ENCODE measurements around the gene RAB11FIP5.

Gene RAB11FIP5

DNA sequence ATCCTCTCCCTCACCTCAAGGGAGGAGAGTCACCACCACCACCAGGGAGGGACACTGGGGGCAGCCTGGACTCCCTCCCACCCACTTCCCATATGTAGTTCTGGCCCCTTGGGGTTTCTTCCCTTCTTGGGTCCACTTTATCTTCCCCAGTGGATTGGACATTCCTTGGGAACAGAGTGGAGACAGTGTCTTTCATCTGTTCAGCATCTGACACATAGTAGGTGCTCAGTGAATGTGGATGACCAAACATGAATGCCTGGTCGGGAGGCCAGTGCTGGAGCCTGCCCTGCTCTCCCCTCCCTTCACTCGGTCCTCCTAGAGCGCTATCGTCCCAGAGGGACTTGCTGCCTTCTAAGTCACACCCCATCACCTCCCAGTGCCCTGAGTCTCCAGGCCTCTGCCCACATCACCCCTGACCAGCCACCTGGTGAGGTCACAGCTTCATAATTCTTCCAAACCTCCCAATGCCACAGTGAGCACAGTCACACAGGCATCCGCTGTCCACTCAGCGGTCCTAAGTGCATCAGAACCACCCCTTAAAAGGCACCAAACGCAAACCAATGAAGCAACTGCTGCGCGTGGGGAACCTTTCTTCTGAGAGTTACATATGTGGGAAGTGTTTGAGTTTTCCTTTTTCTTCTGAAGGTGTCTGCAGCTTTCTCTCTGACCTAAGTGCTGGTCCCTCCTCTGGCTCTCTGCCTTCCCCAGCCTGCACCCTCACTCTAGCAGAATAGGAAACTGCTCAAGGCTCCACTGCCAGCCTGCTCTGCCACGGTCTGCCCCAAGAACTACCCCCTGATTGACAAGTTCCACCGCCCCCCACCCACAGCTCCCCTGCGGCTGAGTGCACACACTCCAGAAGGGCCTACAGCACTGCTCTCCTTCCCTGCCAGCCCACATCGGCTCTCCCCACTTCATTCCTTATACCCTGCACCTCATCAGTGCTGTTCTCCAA, 34.0 kb downstream of the RAB11FIP5 start:
- DNase-seq (ENCODE audit: low read depth): no peak
- TF ChIP-seq, protein P1, sequence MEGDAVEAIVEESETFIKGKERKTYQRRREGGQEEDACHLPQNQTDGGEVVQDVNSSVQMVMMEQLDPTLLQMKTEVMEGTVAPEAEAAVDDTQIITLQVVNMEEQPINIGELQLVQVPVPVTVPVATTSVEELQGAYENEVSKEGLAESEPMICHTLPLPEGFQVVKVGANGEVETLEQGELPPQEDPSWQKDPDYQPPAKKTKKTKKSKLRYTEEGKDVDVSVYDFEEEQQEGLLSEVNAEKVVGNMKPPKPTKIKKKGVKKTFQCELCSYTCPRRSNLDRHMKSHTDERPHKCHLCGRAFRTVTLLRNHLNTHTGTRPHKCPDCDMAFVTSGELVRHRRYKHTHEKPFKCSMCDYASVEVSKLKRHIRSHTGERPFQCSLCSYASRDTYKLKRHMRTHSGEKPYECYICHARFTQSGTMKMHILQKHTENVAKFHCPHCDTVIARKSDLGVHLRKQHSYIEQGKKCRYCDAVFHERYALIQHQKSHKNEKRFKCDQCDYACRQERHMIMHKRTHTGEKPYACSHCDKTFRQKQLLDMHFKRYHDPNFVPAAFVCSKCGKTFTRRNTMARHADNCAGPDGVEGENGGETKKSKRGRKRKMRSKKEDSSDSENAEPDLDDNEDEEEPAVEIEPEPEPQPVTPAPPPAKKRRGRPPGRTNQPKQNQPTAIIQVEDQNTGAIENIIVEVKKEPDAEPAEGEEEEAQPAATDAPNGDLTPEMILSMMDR (IDR thresholded peaks at IDR 0.05; ENCODE audit: low read length, missing control alignments): no peak
- no peak overlapping the region for H3K4me3 ChIP-seq (replicated peaks; ENCODE audit: low read depth, low read length)

DNA sequence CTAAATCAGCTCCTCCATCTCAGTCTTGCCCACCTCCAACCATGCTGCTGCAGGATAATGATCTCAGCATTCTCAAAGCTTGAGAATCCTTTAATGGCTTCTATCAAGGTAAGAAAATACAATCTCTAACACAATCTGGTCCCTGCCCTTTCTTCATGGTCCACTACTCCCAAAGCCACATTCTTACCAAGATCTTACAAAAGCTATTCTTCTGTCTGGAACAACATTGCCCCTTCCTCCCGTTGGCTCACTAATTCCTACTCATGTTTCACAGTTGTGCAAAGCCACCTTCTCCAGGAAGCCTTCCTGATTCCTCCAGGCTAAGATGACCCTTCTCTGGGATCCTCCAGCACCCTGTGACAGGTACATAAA, 35.3 kb downstream of the RAB11FIP5 start:
- DNase-seq (ENCODE audit: low read depth): no peak
- no peak overlapping the region for H3K4me3 ChIP-seq (replicated peaks; ENCODE audit: low read depth, low read length)
- TF ChIP-seq, protein P1 (IDR thresholded peaks at IDR 0.05; ENCODE audit: low read length, missing control alignments): no peak

DNA sequence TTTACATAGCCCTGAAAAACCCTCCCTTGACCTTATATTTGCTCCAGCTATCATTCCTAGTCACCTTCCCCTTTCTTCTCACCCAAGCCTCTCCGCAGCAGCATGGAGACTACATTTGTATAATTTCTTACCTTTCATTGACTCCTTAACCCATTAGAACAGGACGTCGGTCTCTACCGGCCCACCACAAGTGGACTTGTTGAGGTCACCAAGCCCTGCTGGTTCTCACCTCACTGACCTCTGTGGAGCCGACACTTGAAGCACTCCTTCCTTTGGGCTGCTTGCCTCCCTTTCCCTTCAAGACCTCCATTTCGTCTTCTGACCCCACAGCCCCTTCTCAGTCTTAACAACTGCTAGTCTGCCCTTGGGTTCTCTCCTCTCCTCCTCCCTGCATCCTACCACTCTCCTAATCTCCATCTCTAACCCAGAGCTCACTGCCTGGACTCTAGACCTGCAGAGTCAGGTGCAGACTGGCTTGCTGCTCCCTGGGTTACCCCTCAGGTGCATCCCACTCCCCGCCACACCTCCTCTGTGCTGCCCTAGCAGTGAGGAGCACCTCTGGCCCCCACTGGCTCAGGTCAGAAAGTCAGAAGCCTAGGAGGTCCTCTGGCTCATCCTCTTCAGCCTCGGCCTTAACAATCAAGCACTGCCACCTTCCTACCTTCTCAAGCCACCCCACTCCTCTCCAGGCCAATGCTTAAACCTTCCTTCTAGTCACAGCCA, 35.9 kb downstream of the RAB11FIP5 start:
- H3K4me3 ChIP-seq (replicated peaks; ENCODE audit: low read depth, low read length): no peak overlapping the region
- no peak for DNase-seq (ENCODE audit: low read depth)
- TF ChIP-seq, protein P1 (IDR thresholded peaks at IDR 0.05; ENCODE audit: low read length, missing control alignments): no peak

DNA sequence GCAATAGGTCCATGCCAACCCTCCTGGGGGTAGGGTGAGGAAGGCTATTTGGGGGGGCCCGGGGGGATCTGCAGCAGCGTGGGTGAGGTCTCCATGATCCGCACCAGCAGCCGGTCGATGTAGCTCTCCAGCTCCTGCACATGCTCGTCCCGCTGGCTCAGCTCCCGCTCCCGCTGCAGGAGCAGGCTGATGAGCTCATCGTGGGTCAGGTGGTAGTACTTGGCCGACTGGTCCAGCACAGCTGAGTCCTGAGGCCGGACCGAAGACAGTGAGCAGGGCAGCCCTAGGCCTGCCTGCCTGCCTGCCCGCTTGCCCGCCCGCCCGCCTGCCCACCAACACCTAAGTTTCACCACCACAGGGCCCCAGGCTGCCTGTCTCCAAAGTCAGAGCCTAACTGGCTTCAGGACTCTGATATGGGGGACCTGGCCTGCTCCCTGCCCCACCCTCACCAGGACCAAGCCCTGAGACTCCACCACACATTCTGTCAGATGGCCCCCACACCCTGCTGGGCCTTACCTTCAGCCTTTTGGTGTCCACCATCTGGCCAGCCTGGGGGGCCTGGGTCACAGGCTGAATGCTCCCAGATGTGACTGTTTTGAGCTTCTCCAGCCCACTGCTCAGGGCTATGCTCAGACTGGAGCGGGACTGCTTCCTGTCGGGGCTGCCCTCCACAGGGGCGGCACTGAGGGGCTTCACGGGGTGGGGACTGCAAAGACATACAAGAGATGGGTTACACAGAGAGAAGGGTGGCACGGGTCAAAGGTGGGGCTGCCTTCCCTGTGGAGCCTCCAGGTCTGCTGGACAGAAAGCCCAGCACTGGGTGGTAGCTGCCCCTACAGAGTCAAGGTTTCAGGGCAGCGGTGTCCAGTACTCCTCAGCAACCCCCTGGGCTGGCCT, 37.0 kb downstream of the RAB11FIP5 start:
- TF ChIP-seq, protein P1 (IDR thresholded peaks at IDR 0.05; ENCODE audit: low read length, missing control alignments): no peak
- no peak for DNase-seq (ENCODE audit: low read depth)
- H3K4me3 ChIP-seq (replicated peaks; ENCODE audit: low read depth, low read length): no peak overlapping the region

DNA sequence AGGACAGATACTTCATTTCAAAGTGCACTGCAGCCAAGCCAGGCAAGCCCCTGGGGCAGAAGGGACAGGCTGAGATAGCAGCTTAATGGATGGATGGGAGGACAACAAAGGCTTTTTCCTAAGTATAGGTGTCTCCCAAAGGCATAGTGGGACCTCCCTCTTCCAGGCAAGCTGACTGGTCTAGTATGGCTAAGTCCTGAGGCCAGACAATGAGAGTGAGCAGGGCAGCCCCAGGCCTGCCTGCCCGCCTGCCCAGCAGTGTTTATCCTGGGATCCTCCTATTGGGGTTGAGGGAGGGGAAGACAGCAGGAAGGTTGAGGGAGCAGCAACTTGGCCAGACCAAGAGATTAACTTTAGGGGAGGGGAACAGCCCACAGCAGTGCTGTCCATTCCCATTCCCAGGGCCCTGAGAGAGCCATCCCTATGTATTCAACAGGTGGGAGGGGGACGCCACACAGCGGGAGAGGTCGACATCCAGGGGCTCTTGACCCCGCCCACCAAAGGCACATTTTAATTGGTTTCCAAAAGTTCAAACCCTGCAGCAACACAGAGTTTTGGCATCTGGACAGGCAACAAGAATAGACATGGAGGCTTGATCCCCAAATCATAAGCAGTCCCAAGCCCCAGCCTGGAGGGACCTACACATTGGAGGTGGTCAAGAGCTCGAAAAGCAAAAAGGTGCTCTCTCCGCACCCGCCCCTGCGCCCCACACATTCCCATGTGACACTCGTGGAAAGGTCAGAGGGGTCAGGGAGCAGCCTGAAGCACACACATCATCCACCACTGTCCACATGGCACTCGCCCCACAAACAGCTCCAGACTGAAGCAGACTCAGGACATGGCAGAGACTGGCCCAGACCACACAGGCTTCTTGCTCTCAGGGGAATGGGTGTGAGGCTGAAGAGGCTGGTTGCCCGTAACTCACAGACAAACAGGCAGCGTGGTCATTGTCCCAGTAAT, 38.4 kb downstream of the RAB11FIP5 start:
- DNase-seq (ENCODE audit: low read depth): no peak
- TF ChIP-seq, protein P1 (IDR thresholded peaks at IDR 0.05; ENCODE audit: low read length, missing control alignments): no peak

More for the DNA sequence above, 38.4 kb downstream of the RAB11FIP5 start:
- no peak overlapping the region for H3K4me3 ChIP-seq (replicated peaks; ENCODE audit: low read depth, low read length)
